Sigmoid colon (tissue), 7 donors: ENCODE measurements around the gene RABGAP1L. TPM values are rescaled to one million over a fixed set of nuclear protein-coding genes. Genes with fewer than 3 reads are reported as not detected.

Source experiments
- DNase-seq: peaks from one replicate; pipeline ENCODE4 v3.0.0-alpha.2; 2019
- H3K27ac ChIP-seq, 4 donors: fragments of 200-600 bp; sonication (generic); one replicate each; pipeline ENCODE4 v1.5.1; 2016 to 2019; ENCODE audit warnings: mild to moderate bottlenecking in 1 of 4
- H3K27me3 ChIP-seq, 3 donors: fragments of 200-600 bp; sonication (generic); one replicate each; pipeline ENCODE4 v1.5.1; 2019; ENCODE audit warnings: mild to moderate bottlenecking in 1 of 3
- H3K36me3 ChIP-seq, 4 donors: fragments of 200-600 bp; sonication (generic); one replicate each; pipeline ENCODE4 v1.5.1; 2016 to 2019
- H3K4me1 ChIP-seq, 4 donors: fragments of 200-600 bp; sonication (generic); one replicate each; pipeline ENCODE4 v1.5.1; 2017 to 2019
- H3K4me3 ChIP-seq, 4 donors: fragments of 200-600 bp; sonication (generic); one replicate each; pipeline ENCODE4 v1.5.1; 2017 to 2019; ENCODE audit warnings: mild to moderate bottlenecking in 2 of 4, moderate library complexity in 1 of 4
- H3K9me3 ChIP-seq, 4 donors: fragments of 200-600 bp in 3 of 4; sonication (generic) in 3 of 4; one replicate each; pipeline versions ENCODE4 v1.5.1 to v1.6.1; 2013 to 2019
- CTCF ChIP-seq, 4 experiments: fragments of 450-650 bp in 3 of 4; fragments of 200-600 bp in 1 of 4; IDR thresholded peaks; one replicate each; pipeline ENCODE4 v1.5.1; 2016 to 2019; ENCODE audit warnings: antibody characterized with exemption in 4 of 4, mild to moderate bottlenecking in 3 of 4, moderate library complexity in 2 of 4
- EP300 ChIP-seq, 4 donors: sonication (generic); formaldehyde crosslinking; IDR thresholded peaks; one replicate each; pipeline ENCODE4 v1.6.1; 2017; ENCODE audit warnings: antibody characterized with exemption in 4 of 4
- POLR2A ChIP-seq, 2 donors: fragments of 450-650 bp; IDR thresholded peaks; one replicate each; pipeline ENCODE4 v1.6.1; 2016; ENCODE audit warnings: antibody characterized with exemption in 2 of 2, mild to moderate bottlenecking in 2 of 2, moderate library complexity in 2 of 2
- POLR2AphosphoS5 ChIP-seq, 4 donors: sonication (generic); formaldehyde crosslinking; IDR thresholded peaks; one replicate each; pipeline ENCODE4 v1.6.1; 2017; ENCODE audit warnings: antibody characterized with exemption in 4 of 4
- whole genome bisulfite sequencing, 2 donors: extraction: QIAGEN DNeasy Blood & Tissue Kit; methylation state at CpG; one replicate each; pipeline ENCODE4 v1.1.7; 2013; 5-methylcytosine and 5-hydroxymethylcytosine counted together
- intact Hi-C: fragments of 100-400 bp; cut with DNase I; formaldehyde crosslinking; loops from one replicate; pipeline ENCODE4 v1.15.1; 2023
- polyA plus RNA-seq, 3 donors: library from polyadenylated mRNA; stranded (reverse); fragments of 200-250 nt; gene quantifications; one replicate each; pipeline ENCODE4 v1.2.3, GENCODE V29; 2013
- total RNA-seq, 4 donors: library from RNA; depleted of rRNA; stranded (reverse); fragments of >200 nt; gene quantifications; one replicate each; pipeline ENCODE4 v1.1.0, GENCODE V29; 2016
- donor health status: healthy with polysubstance abuse.
- donor health status: Bipolar disorder and iron deficiency.
- donor health status: healthy.

RABGAP1L gene
- total and polyA plus RNA-seq, 7 donors, result 25.2 to 42.9 (median 35.4) TPM

GRCh38 chr1:174777262-174777661, 617.9 kb downstream of the RABGAP1L start:
- H3K4me3 ChIP-seq, result no peak overlapping the region
- no peak for TF ChIP-seq EP300 (IDR thresholded peaks at IDR 0.05)
- no peak for TF ChIP-seq CTCF (IDR thresholded peaks at IDR 0.05)
- TF ChIP-seq POLR2A (IDR thresholded peaks at IDR 0.05), result no peak
- no peak for TF ChIP-seq POLR2AphosphoS5 (IDR thresholded peaks at IDR 0.05)
- DNase-seq, result no peak
- no peaks in the 10 kb centered on the region for H3K4me1 ChIP-seq
- H3K27me3 ChIP-seq, result no peaks in the 10 kb centered on the region
- intact Hi-C loops, result no loop called here
- 81 to 98% methylated on average over 2 of the region's 2 CpGs for WGBS, 2 donors
- H3K9me3 ChIP-seq, result no peaks in the 10 kb centered on the region
- H3K36me3 ChIP-seq, result no peaks in the 10 kb centered on the region
- H3K27ac ChIP-seq, result no peak overlapping the region

- Histone ChIP-seq H3K27ac (no peak overlapping the region), H3K36me3 (no peaks in the 10 kb centered on the region), H3K9me3 (no peaks in the 10 kb centered on the region), H3K4me1 (no peaks in the 10 kb centered on the region), H3K27me3 (no peaks in the 10 kb centered on the region), H3K4me3 (no peak overlapping the region)
- no peak for TF ChIP-seq CTCF (IDR thresholded peaks at IDR 0.05)
- WGBS, 2 donors, result 93 to 95% methylated on average over 6 of the region's 6 CpGs
- intact Hi-C loops, result no loop called here
- DNase-seq, result no peak
These were observed 626.2 kb downstream of the RABGAP1L start for GRCh38 chr1:174785510-174785909.

- H3K4me1 ChIP-seq, result no peaks in the 10 kb centered on the region
- intact Hi-C loops, result no loop called here
- 42 to 47% methylated on average over 2 of the region's 2 CpGs for WGBS, 2 donors
- no peaks in the 10 kb centered on the region for H3K27me3 ChIP-seq
- H3K27ac ChIP-seq, result no peak overlapping the region
- no peak for DNase-seq
- no peak overlapping the region for H3K4me3 ChIP-seq
- no peaks in the 10 kb centered on the region for H3K36me3 ChIP-seq
- TF ChIP-seq POLR2A (IDR thresholded peaks at IDR 0.05), result no peak
- no peaks in the 10 kb centered on the region for H3K9me3 ChIP-seq
These were observed 627.0 kb downstream of the RABGAP1L start for GRCh38 chr1:174786358-174786757.

GRCh38 chr1:174786760-174787159, 627.4 kb downstream of the RABGAP1L start:
- Histone ChIP-seq H3K9me3 (no peaks in the 10 kb centered on the region), H3K36me3 (no peaks in the 10 kb centered on the region), H3K4me1 (no peaks in the 10 kb centered on the region), H3K27ac (no peak overlapping the region), H3K4me3 (no peak overlapping the region), H3K27me3 (no peaks in the 10 kb centered on the region)
- TF ChIP-seq POLR2AphosphoS5 (IDR thresholded peaks at IDR 0.05), result no peak
- no peak for TF ChIP-seq CTCF (IDR thresholded peaks at IDR 0.05)
- TF ChIP-seq EP300 (IDR thresholded peaks at IDR 0.05), result no peak
- intact Hi-C loops, result no loop called here
- WGBS, 2 donors, result 82% methylated on average over 4 of the region's 4 CpGs
- no peak for DNase-seq

- no peaks in the 10 kb centered on the region for H3K9me3 ChIP-seq
- WGBS, 2 donors, result 80 to 89% methylated on average over 1 of the region's 1 CpG
- TF ChIP-seq POLR2AphosphoS5 (IDR thresholded peaks at IDR 0.05) (no peak), POLR2A (IDR thresholded peaks at IDR 0.05) (no peak), CTCF (IDR thresholded peaks at IDR 0.05) (no peak), EP300 (IDR thresholded peaks at IDR 0.05) (no peak)
- no peak overlapping the region for H3K4me3 ChIP-seq
- H3K27ac ChIP-seq, result no peak overlapping the region
- no peaks in the 10 kb centered on the region for H3K27me3 ChIP-seq
- intact Hi-C loops, result no loop called here
- DNase-seq, result no peak
- no peaks in the 10 kb centered on the region for H3K36me3 ChIP-seq
- no peaks in the 10 kb centered on the region for H3K4me1 ChIP-seq
These were observed 629.7 kb downstream of the RABGAP1L start for GRCh38 chr1:174788981-174789380.
